8988T (cell line): ENCODE data around the gene CBX8.

Source experiments
- DNase-seq: peaks from one replicate; pipeline ENCODE4 v3.0.0; 2011

The CBX8 gene

GRCh38 chr17:79796763-79797491, at the start of gene CBX8:
Gene CBX8, minus strand, starts transcription at chr17:79797077. Its CDS starts 79 bp downstream, at chr17:79796998.
- peak; percentile 96 for DNase-seq

- no peak for DNase-seq
These were observed 48.7 kb upstream of the CBX8 start for GRCh38 chr17:79845601-79845949.

GRCh38 chr17:79844869-79845600, 48.2 kb upstream of the CBX8 start:
- DNase-seq, result peak; percentile 97

- peak; percentile 83 for DNase-seq
These were observed 47.2 kb upstream of the CBX8 start for GRCh38 chr17:79843816-79844800.

GRCh38 chr17:79843474-79843815, 46.6 kb upstream of the CBX8 start:
- DNase-seq, result no peak

- no peak for DNase-seq
These were observed 46.0 kb upstream of the CBX8 start for GRCh38 chr17:79842656-79843473.

- no peak for DNase-seq
These were observed 45.3 kb upstream of the CBX8 start for GRCh38 chr17:79842136-79842655.

GRCh38 chr17:79841369-79842135, 44.7 kb upstream of the CBX8 start:
- DNase-seq, result no peak

GRCh38 chr17:79840989-79841286, 44.1 kb upstream of the CBX8 start:
- no peak for DNase-seq

- DNase-seq, result no peak
These were observed 43.6 kb upstream of the CBX8 start for GRCh38 chr17:79840269-79840988.

GRCh38 chr17:79839356-79840268, 42.7 kb upstream of the CBX8 start, which contains the start of gene CBX4:
Gene CBX4, minus strand, starts transcription at chr17:79839440. Its CDS starts 189 bp downstream, at chr17:79839251.
- peak; percentile 92 for DNase-seq

GRCh38 chr17:79838522-79839274, 41.8 kb upstream of the CBX8 start:
- no peak for DNase-seq

- no peak for DNase-seq
These were observed 41.1 kb upstream of the CBX8 start for GRCh38 chr17:79837888-79838521.

GRCh38 chr17:79836972-79837887, 40.4 kb upstream of the CBX8 start:
- DNase-seq, result no peak

GRCh38 chr17:79836510-79836971, 39.7 kb upstream of the CBX8 start:
- no peak for DNase-seq

- no peak for DNase-seq
These were observed 39.2 kb upstream of the CBX8 start for GRCh38 chr17:79835953-79836509.

- DNase-seq, result no peak
These were observed 38.6 kb upstream of the CBX8 start for GRCh38 chr17:79835470-79835899.
